Gastrocnemius medialis (tissue), 4 donors: ENCODE results near the gene PGAP6.

Experiments used
- CTCF ChIP-seq, 5 experiments: fragments of 450-650 bp in 3 of 5; fragments of 200-600 bp in 2 of 5; sonication (generic) in 2 of 5; IDR thresholded peaks in 4 of 5; conservative IDR thresholded peaks in 1 of 5; 1 replicate in 4 of 5; 2 replicates in 1 of 5; pipeline ENCODE4 v1.5.1; 2016 to 2019; ENCODE audit warnings: antibody characterized with exemption in 5 of 5, mild to moderate bottlenecking in 3 of 5, moderate library complexity in 3 of 5
- POLR2A ChIP-seq, 2 donors: fragments of 450-650 bp; IDR thresholded peaks; one replicate each; pipeline ENCODE4 v1.6.1; 2017; ENCODE audit warnings: antibody characterized with exemption in 2 of 2, mild to moderate bottlenecking in 2 of 2, moderate library complexity in 2 of 2

GRCh38 chr16:349211-349610, 32.6 kb downstream of the PGAP6 start:
- no peak for TF ChIP-seq CTCF (IDR thresholded peaks at IDR 0.05 in 4 of 5, conservative IDR thresholded peaks at IDR 0.05 in 1 of 5)
- TF ChIP-seq POLR2A (IDR thresholded peaks at IDR 0.05) = no peak
